Neutrophil (primary cell): ENCODE measurements around the gene CD99.

Experiments
- H3K27ac ChIP-seq: fragments of 200-600 bp; sonication (generic); 2 replicates; pipeline ENCODE4 v1.5.1; 2016; ENCODE audit warnings: mild to moderate bottlenecking, moderate library complexity
- H3K27me3 ChIP-seq: fragments of 200-600 bp; sonication (generic); 2 replicates; pipeline ENCODE4 v1.6.0; 2016; ENCODE audit warnings: mild to moderate bottlenecking
- H3K36me3 ChIP-seq: fragments of 200-600 bp; sonication (generic); 2 replicates; pipeline ENCODE4 v1.5.1; 2017
- H3K4me1 ChIP-seq, 2 experiments: fragments of 200-600 bp in 1 of 2; sonication (generic) in 1 of 2; 1 replicate in 1 of 2; 2 replicates in 1 of 2; pipeline versions ENCODE4 v1.5.1 to v1.6.1; 2013 to 2016; ENCODE audit warnings: low read depth in 1 of 2, low read length in 1 of 2, mild to moderate bottlenecking in 1 of 2, moderate library complexity in 1 of 2; ENCODE audit not compliant: control insufficient read depth in 1 of 2, insufficient read depth in 1 of 2
- H3K4me3 ChIP-seq, 2 experiments: fragments of 200-600 bp in 1 of 2; sonication (generic) in 1 of 2; 1 replicate in 1 of 2; 2 replicates in 1 of 2; pipeline ENCODE4 v1.5.1; 2013 to 2016; ENCODE audit warnings: low read depth in 1 of 2, low read length in 1 of 2, mild to moderate bottlenecking in 1 of 2, moderate library complexity in 1 of 2
- H3K9me3 ChIP-seq: fragments of 200-600 bp; sonication (generic); 2 replicates; pipeline ENCODE4 v1.5.1; 2016
- CTCF ChIP-seq: fragments of 200-600 bp; sonication (generic); IDR thresholded peaks from 2 replicates; pipeline ENCODE4 v1.5.1; 2016; ENCODE audit warnings: antibody characterized with exemption

The CD99 gene

GRCh38 chrX:2709556-2709955 is 18.5 kb downstream of the CD99 start:
- Histone ChIP-seq H3K27me3 (peaks cover 15% of the 10 kb centered on the region), H3K9me3 (no peaks in the 10 kb centered on the region), H3K4me3 (no peak overlapping the region), H3K36me3 (no peaks in the 10 kb centered on the region), H3K27ac (no peak overlapping the region), H3K4me1 (peaks cover 5 to 8% of the 10 kb centered on the region in 2 experiments)
- no peak for TF ChIP-seq CTCF

GRCh38 chrX:2710041-2710840 is 19.1 kb downstream of the CD99 start:
- H3K9me3 ChIP-seq: no peaks in the 10 kb centered on the region
- no peak overlapping the region for H3K27ac ChIP-seq
- H3K36me3 ChIP-seq: no peaks in the 10 kb centered on the region
- no peak for TF ChIP-seq CTCF
- H3K27me3 ChIP-seq: peaks cover 15% of the 10 kb centered on the region
- no peak overlapping the region for H3K4me3 ChIP-seq
- H3K4me1 ChIP-seq: peaks cover 5 to 8% of the 10 kb centered on the region in 2 experiments

- H3K4me1 ChIP-seq: peaks cover 5 to 8% of the 10 kb centered on the region in 2 experiments
- H3K27me3 ChIP-seq: peaks cover 15% of the 10 kb centered on the region
- TF ChIP-seq CTCF: no peak
- H3K4me3 ChIP-seq: no peak overlapping the region
- H3K9me3 ChIP-seq: no peaks in the 10 kb centered on the region
- H3K36me3 ChIP-seq: no peaks in the 10 kb centered on the region
- H3K27ac ChIP-seq: no peak overlapping the region
These were observed 20.3 kb downstream of the CD99 start for GRCh38 chrX:2711441-2711840.

GRCh38 chrX:2712428-2712827 is 21.3 kb downstream of the CD99 start:
- no peak for TF ChIP-seq CTCF
- Histone ChIP-seq H3K9me3 (no peaks in the 10 kb centered on the region), H3K36me3 (no peaks in the 10 kb centered on the region)

GRCh38 chrX:2712890-2713840 is 22.1 kb downstream of the CD99 start:
- TF ChIP-seq CTCF: no peak
- Histone ChIP-seq H3K36me3 (no peaks in the 10 kb centered on the region), H3K9me3 (no peaks in the 10 kb centered on the region), H3K27ac (no peak overlapping the region), H3K27me3 (peaks cover 5% of the 10 kb centered on the region), H3K4me1 (peaks cover 5 to 8% of the 10 kb centered on the region in 2 experiments), H3K4me3 (no peak overlapping the region)

More at GRCh38 chrX:2712428-2712827, 21.3 kb downstream of the CD99 start:
- Histone ChIP-seq H3K4me1 (peaks cover 5 to 8% of the 10 kb centered on the region in 2 experiments), H3K27me3 (peaks cover 13% of the 10 kb centered on the region), H3K27ac (no peak overlapping the region), H3K4me3 (no peak overlapping the region)
